GM18873 (cell line): ENCODE measurements around the gene LGALS4.
"Not testable (repeated sequence)": the region's sequence is repeated elsewhere in the genome, so short reads cannot be mapped to it uniquely, and the experiment has no call there.

Experiments
- ATAC-seq: cut with Tn5 transposase; IDR thresholded peaks from one replicate; pipeline ENCODE4 v1.9.1; 2021; ENCODE audit warnings: mild to moderate bottlenecking, moderate library complexity, moderate number of reproducible peaks; ENCODE audit not compliant: unreplicated experiment, low FRiP score

Gene LGALS4

GRCh38 chr19:38800577-38801347 lies 12.0 kb downstream of the LGALS4 start:
- no peak for ATAC-seq

DNA sequence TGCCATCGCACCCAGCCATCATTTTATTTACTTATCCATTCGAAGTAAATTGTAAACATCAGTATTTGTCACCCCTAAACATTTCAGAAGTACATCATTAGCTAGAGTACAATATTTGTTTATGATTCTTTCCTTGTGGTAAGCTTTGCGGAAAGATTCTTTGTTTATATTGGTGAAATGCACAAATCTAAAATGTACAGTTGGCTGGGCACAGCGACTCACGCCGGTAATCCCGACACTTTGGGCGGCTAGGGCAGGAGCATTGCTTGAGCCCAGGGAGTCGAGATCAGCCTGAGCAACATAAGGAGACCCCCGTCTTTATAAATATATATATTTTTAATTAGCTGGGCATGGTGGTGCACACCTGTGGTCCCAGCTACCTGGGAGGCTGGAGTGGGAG lies 13.6 kb downstream of the LGALS4 start:
- no peak for ATAC-seq

GRCh38 chr19:38797781-38798180 lies 15.0 kb downstream of the LGALS4 start:
- not testable (repeated sequence) for ATAC-seq

DNA sequence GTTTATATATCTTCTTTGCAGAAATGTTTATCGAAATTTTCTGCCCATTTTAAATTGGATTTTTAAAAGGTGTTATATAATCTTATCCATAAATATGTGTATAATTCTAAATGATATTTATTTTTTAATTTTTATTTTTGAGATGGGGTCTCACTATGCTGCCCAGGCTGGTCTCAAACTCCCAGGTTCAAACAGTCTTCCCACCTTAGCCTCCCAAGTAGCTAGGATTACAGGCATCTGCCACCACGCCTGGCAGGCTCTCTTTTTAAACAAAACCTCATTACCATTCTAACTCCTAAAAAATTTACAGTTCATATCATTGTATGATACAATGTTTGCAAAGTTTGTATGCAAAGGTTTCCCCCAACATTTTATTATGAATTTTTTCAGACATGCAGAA lies 16.6 kb downstream of the LGALS4 start:
- no peak for ATAC-seq

GRCh38 chr19:38795549-38795948 lies 17.2 kb downstream of the LGALS4 start:
- no peak for ATAC-seq

- ATAC-seq: no peak
These were observed 19.1 kb downstream of the LGALS4 start for GRCh38 chr19:38793671-38794070.

DNA sequence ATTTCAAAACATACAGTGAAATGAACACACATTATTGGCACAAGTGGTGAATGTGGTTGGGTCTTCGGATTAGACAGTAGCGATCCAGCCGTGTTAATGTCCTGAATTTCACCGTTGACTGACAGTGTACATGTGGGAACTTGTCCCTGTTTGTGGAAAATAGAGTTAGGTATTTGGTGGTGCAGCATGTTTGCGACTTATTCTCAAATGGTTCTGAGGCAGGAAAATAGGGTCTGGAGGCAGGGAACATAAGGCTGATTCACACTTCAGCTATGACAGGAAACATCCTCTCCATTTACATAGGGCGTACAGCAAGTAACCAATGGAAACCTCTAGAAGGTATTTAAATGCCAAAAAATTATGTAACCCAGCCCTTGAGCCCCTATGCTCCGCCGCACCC lies 19.6 kb downstream of the LGALS4 start:
- ATAC-seq: no peak

DNA sequence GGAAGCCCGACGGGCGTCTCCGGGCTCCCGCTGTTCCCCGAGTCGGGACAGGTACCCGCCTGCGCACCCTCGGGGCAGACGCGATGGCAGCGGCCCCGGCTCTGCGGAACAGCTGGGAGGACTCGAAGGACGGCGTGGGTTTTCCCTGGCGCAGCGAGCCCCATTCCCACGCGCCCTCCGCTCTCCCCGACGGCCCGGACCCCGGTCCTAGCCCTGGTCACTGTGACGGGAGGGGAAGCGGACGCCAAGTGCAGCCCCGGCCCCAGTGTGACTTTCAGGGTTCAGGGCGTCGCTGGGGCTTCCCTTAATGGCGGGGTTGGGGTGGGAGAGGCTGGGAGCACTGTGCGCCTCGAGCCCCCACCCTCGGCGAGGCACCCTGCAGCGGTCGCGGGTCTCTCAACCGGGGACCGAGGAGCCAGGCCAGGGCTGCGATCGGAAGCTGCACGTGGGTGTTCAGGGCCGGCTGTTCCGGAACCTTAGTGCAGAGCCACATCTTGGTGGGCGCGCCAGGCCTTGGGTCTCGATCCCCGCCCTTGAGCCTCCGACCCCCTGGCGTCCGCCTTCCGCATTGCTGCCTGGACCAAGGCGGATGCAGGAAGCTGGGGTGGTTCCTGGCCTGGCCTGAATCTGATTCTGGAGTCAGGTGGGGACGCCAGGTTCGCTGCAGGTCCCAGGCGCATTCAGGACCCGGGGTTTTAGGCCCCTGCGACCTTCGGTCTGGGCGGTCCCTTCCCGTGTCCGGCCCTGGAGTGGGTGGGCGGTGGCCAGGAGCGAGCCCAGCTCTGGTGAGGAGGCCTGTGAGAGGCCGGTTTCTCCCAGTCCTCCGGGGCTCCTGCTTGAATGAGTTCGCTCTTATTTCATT lies 20.3 kb downstream of the LGALS4 start:
- ATAC-seq: no peak

DNA sequence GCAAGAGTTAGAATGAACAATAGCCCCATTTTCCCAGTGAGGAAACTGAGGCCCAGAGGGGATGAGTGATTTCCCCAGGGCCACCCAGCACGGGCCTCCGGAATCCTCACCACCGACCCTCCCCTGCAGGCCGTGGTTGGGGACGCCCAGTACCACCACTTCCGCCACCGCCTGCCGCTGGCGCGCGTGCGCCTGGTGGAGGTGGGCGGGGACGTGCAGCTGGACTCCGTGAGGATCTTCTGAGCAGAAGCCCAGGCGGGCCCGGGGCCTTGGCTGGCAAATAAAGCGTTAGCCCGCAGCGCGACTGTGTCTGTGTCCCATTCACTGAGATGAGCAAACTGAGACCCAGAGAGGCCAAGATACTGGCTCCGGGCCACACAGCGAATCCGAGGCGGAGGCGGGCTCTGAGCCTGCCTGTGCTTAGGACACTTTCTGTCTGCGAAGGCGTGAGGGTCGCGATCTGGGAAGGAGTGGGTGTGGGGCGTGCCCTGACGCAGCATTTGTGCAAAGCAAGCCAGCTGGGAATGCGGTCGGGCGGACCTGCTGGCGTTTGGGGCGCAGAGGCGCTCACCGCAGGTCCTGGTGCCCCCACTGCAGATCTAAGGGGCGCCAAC lies 21.2 kb downstream of the LGALS4 start:
- not testable (repeated sequence) for ATAC-seq

GRCh38 chr19:38790507-38791403 lies 22.0 kb downstream of the LGALS4 start:
- ATAC-seq: not testable (repeated sequence)

GRCh38 chr19:38788478-38789243 lies 24.1 kb downstream of the LGALS4 start, which contains the start of gene LGALS7B:
LGALS7B (plus strand) TSS chr19:38789200; CDS start chr19:38789227, 27 bp downstream.
- no peak for ATAC-seq

- ATAC-seq: no peak
These were observed 26.0 kb downstream of the LGALS4 start for GRCh38 chr19:38786572-38787265.

- not testable (repeated sequence) for ATAC-seq
These were observed 26.7 kb downstream of the LGALS4 start for GRCh38 chr19:38786061-38786460.

GRCh38 chr19:38785187-38785699 lies 27.5 kb downstream of the LGALS4 start:
- ATAC-seq: no peak

GRCh38 chr19:38784224-38784623 lies 28.5 kb downstream of the LGALS4 start:
- no peak for ATAC-seq

GRCh38 chr19:38782212-38782611 lies 30.5 kb downstream of the LGALS4 start:
- not testable (repeated sequence) for ATAC-seq

GRCh38 chr19:38781058-38781457 lies 31.7 kb downstream of the LGALS4 start:
- no peak for ATAC-seq

DNA sequence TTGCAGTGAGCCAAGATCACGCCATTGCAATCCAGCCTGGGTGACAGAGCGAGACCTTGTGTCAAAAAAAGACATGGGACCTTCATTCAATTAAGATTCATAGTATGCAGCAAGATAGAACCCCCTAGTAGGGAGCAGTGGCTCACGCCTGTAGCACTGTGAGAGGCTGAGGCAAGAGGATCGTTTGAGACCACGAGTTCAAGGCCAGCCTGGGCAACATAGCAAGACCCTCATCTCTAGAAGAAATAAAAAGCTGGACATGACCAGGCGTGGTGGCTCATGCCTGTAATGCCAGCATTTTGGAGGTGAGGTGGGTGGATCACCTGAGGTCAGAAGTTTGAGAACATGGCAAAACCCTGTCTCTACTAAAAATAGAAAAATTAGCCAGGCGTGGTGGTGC lies 32.3 kb downstream of the LGALS4 start:
- no peak for ATAC-seq
